Activated CD4-positive, alpha-beta T cell treated with anti-CD3 and anti-CD28 coated beads, Interleukin-2, amount 10 ng/mL, durations not matched to agents 24 days and 14 days (primary cell): ENCODE results near the gene PACRG. TPM values are rescaled to one million over a fixed set of nuclear protein-coding genes. Genes with fewer than 3 reads are reported as not detected.

ENCODE experiments used
- DNase-seq: peaks from one replicate; pipeline ENCODE4 v3.0.0; 2022
- H3K27ac Mint-ChIP-seq: one replicate; pipeline ENCODE4 v1.8.0; 2022; ENCODE audit warnings: mild to moderate bottlenecking, mixed read lengths
- H3K27me3 Mint-ChIP-seq: one replicate; pipeline ENCODE4 v1.8.0; 2022; ENCODE audit warnings: mixed read lengths
- H3K36me3 Mint-ChIP-seq: one replicate; pipeline ENCODE4 v1.8.0; 2022; ENCODE audit warnings: low read depth, mild to moderate bottlenecking, mixed read lengths
- H3K4me1 Mint-ChIP-seq: one replicate; pipeline ENCODE4 v1.8.0; 2021; ENCODE audit warnings: mixed read lengths
- H3K4me3 Mint-ChIP-seq: one replicate; pipeline ENCODE4 v1.8.0; 2022; ENCODE audit warnings: mild to moderate bottlenecking, moderate library complexity, mixed read lengths
- H3K9me3 Mint-ChIP-seq: one replicate; pipeline ENCODE4 v1.8.0; 2021; ENCODE audit warnings: mixed read lengths
- intact Hi-C: fragments of 100-400 bp; cut with micrococcal nuclease; formaldehyde crosslinking; loops from one replicate; pipeline ENCODE4 v1.15.1; 2023
- total RNA-seq: library from RNA; stranded (reverse); gene quantifications from 2 replicates; pipeline ENCODE4 v1.2.3, GENCODE V29; 2022

Gene PACRG
- total RNA-seq, 1 donor from 2014 or later = not detected

GRCh38 chr6:163181666-163182180 lies 453.9 kb downstream of the PACRG start:
- intact Hi-C loops = no loop called here
- no peak overlapping the region for H3K4me3 Mint-ChIP-seq
- no peaks in the 10 kb centered on the region for H3K4me1 Mint-ChIP-seq
- DNase-seq = no peak
- H3K36me3 Mint-ChIP-seq = no peaks in the 10 kb centered on the region
- H3K27me3 Mint-ChIP-seq = no peaks in the 10 kb centered on the region
- no peak overlapping the region for H3K27ac Mint-ChIP-seq
- H3K9me3 Mint-ChIP-seq = no peaks in the 10 kb centered on the region

- Mint-ChIP-seq H3K4me1 (no peaks in the 10 kb centered on the region), H3K27me3 (no peaks in the 10 kb centered on the region), H3K9me3 (no peaks in the 10 kb centered on the region), H3K4me3 (no peak overlapping the region), H3K27ac (no peak overlapping the region), H3K36me3 (no peaks in the 10 kb centered on the region)
- intact Hi-C loops = no loop called here
- no peak for DNase-seq
Observed at GRCh38 chr6:163182696-163183095, 454.9 kb downstream of the PACRG start.

- H3K4me1 Mint-ChIP-seq = no peaks in the 10 kb centered on the region
- intact Hi-C loops = no loop called here
- H3K27me3 Mint-ChIP-seq = no peaks in the 10 kb centered on the region
- H3K4me3 Mint-ChIP-seq = no peak overlapping the region
- H3K36me3 Mint-ChIP-seq = no peaks in the 10 kb centered on the region
- H3K27ac Mint-ChIP-seq = no peak overlapping the region
- H3K9me3 Mint-ChIP-seq = no peaks in the 10 kb centered on the region
- no peak for DNase-seq
Observed at GRCh38 chr6:163183806-163184205, 456.0 kb downstream of the PACRG start.

GRCh38 chr6:163185744-163186143 lies 458.0 kb downstream of the PACRG start:
- H3K4me3 Mint-ChIP-seq = no peak overlapping the region
- H3K9me3 Mint-ChIP-seq = no peaks in the 10 kb centered on the region
- intact Hi-C loops = no loop called here
- no peaks in the 10 kb centered on the region for H3K27me3 Mint-ChIP-seq
- H3K27ac Mint-ChIP-seq = no peak overlapping the region
- H3K4me1 Mint-ChIP-seq = no peaks in the 10 kb centered on the region
- no peak for DNase-seq
- no peaks in the 10 kb centered on the region for H3K36me3 Mint-ChIP-seq

DNA sequence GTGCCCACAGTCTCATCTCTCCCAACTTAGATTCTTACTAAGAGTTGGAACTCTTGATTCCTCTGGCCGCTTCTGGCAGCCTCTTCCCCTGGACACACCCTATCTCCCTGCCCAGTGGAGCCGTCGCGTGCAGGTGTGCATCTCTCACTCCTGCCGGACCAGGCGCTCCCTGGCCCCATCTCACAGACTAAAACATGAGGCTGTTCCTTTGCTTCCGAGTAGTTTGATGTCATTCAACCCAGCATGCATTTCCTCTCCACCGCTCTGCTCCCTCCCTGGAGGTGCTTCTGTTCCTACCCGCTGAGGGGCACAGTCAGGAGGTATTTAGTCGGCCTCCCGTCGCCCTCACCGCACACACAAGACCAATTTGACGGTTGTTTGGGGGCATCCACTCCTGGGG lies 458.8 kb downstream of the PACRG start:
- H3K27me3 Mint-ChIP-seq = no peaks in the 10 kb centered on the region
- H3K9me3 Mint-ChIP-seq = no peaks in the 10 kb centered on the region
- no peaks in the 10 kb centered on the region for H3K4me1 Mint-ChIP-seq
- no peak overlapping the region for H3K4me3 Mint-ChIP-seq
- H3K27ac Mint-ChIP-seq = no peak overlapping the region
- no peak for DNase-seq
- intact Hi-C loops = no loop called here
- H3K36me3 Mint-ChIP-seq = no peaks in the 10 kb centered on the region

DNA sequence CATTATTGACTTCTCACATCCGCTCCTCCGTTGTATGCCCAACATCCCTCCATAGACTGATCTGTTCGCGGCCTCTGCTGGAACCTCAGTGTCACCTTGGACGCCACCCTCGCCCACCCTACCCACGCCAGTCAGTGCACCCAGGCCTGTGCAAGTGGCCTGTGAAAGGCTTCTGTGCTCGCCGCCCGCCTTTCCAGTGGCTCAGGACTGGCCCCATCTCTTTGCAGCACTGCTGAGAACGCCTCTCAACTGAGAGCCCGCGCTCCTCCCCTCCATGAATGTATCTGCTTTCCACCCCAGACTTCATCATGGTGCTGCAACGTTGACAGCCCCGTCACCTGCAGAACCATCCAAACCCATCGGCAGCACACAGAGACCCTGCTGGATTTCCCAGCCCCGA lies 459.4 kb downstream of the PACRG start:
- H3K36me3 Mint-ChIP-seq = no peaks in the 10 kb centered on the region
- no peaks in the 10 kb centered on the region for H3K27me3 Mint-ChIP-seq
- no peak for DNase-seq
- no peak overlapping the region for H3K27ac Mint-ChIP-seq
- H3K9me3 Mint-ChIP-seq = no peaks in the 10 kb centered on the region
- H3K4me3 Mint-ChIP-seq = no peak overlapping the region
- no peaks in the 10 kb centered on the region for H3K4me1 Mint-ChIP-seq
- intact Hi-C loops = no loop called here

- H3K27ac Mint-ChIP-seq = no peak overlapping the region
- no peak for DNase-seq
- intact Hi-C loops = no loop called here
- H3K36me3 Mint-ChIP-seq = no peaks in the 10 kb centered on the region
- no peaks in the 10 kb centered on the region for H3K4me1 Mint-ChIP-seq
- H3K27me3 Mint-ChIP-seq = no peaks in the 10 kb centered on the region
- no peaks in the 10 kb centered on the region for H3K9me3 Mint-ChIP-seq
- H3K4me3 Mint-ChIP-seq = no peak overlapping the region
Observed at GRCh38 chr6:163187606-163188005, 459.8 kb downstream of the PACRG start.

DNA sequence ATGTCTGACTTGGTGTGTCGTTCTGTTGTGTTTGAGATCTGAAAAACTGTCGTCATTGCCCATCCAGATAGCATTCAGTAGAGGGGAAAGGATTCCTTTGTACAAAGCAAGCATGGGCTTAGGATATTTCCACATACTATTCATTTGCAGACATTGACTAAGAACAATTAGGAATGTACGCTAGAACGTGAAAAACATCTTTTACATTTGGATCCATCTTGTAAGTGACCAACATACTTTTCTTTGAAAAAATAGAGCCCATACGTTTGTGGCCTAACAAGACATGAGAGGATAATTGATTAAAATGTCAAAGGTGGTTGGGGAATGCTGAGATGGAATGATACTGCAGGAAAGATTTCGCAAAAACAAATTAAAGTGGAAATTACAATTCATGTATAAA lies 461.0 kb downstream of the PACRG start:
- no peaks in the 10 kb centered on the region for H3K36me3 Mint-ChIP-seq
- no peak overlapping the region for H3K27ac Mint-ChIP-seq
- no peak for DNase-seq
- no peaks in the 10 kb centered on the region for H3K4me1 Mint-ChIP-seq
- intact Hi-C loops = no loop called here
- H3K9me3 Mint-ChIP-seq = no peaks in the 10 kb centered on the region
- H3K27me3 Mint-ChIP-seq = no peaks in the 10 kb centered on the region
- no peak overlapping the region for H3K4me3 Mint-ChIP-seq

DNA sequence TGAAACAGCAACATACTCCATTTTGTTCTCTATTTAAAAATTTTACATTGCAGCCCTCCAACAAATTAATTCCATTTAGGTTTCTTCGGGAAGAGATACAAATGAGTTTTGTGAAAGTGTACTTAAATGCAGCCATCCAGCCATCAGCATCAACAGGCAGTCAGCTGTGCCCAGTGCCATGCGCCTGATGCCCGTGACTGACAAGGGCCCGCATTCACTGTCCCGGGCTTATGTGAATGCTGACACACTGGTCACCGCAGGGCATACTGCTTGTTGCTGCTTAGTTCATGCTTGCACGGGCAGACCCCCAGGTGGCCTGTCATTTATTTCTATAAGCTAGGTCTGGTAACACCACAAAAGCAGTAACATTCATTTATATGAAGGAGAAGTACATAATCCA lies 461.8 kb downstream of the PACRG start:
- H3K4me3 Mint-ChIP-seq = no peak overlapping the region
- DNase-seq = no peak
- H3K27ac Mint-ChIP-seq = no peak overlapping the region
- no peaks in the 10 kb centered on the region for H3K4me1 Mint-ChIP-seq
- intact Hi-C loops = no loop called here
- H3K9me3 Mint-ChIP-seq = no peaks in the 10 kb centered on the region
- no peaks in the 10 kb centered on the region for H3K36me3 Mint-ChIP-seq
- H3K27me3 Mint-ChIP-seq = no peaks in the 10 kb centered on the region

DNA sequence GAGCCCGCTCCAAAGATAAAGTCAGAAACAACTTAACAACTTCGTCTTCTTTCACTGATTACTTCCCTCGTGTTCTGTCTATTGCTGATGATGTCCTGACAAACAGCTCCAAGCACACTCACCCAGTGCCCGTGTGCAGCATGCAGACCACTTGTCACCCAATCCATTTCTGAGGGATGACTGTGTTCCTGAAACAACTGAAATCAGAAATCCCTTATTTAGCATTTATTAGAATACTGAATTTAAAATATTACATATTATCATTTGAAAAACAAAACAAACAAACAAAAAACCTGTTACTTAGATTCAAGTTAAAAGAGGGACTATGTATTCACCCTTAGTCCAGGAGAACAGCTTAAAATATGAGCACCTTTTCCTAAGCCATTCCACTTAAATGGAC lies 463.0 kb downstream of the PACRG start:
- DNase-seq = no peak
- no peaks in the 10 kb centered on the region for H3K36me3 Mint-ChIP-seq
- H3K4me1 Mint-ChIP-seq = no peaks in the 10 kb centered on the region
- H3K27me3 Mint-ChIP-seq = no peaks in the 10 kb centered on the region
- H3K9me3 Mint-ChIP-seq = no peaks in the 10 kb centered on the region
- intact Hi-C loops = no loop called here
- H3K27ac Mint-ChIP-seq = no peak overlapping the region
- H3K4me3 Mint-ChIP-seq = no peak overlapping the region

- no peaks in the 10 kb centered on the region for H3K27me3 Mint-ChIP-seq
- intact Hi-C loops = no loop called here
- H3K36me3 Mint-ChIP-seq = no peaks in the 10 kb centered on the region
- no peaks in the 10 kb centered on the region for H3K9me3 Mint-ChIP-seq
- no peak overlapping the region for H3K27ac Mint-ChIP-seq
- H3K4me3 Mint-ChIP-seq = no peak overlapping the region
- H3K4me1 Mint-ChIP-seq = no peaks in the 10 kb centered on the region
- no peak for DNase-seq
Observed at GRCh38 chr6:163191704-163192537, 464.1 kb downstream of the PACRG start.

GRCh38 chr6:163192591-163192990 lies 464.8 kb downstream of the PACRG start:
- H3K4me1 Mint-ChIP-seq = no peaks in the 10 kb centered on the region
- intact Hi-C loops = no loop called here
- no peak overlapping the region for H3K4me3 Mint-ChIP-seq
- H3K27ac Mint-ChIP-seq = no peak overlapping the region
- H3K9me3 Mint-ChIP-seq = no peaks in the 10 kb centered on the region
- H3K36me3 Mint-ChIP-seq = no peaks in the 10 kb centered on the region
- no peak for DNase-seq
- H3K27me3 Mint-ChIP-seq = no peaks in the 10 kb centered on the region

DNA sequence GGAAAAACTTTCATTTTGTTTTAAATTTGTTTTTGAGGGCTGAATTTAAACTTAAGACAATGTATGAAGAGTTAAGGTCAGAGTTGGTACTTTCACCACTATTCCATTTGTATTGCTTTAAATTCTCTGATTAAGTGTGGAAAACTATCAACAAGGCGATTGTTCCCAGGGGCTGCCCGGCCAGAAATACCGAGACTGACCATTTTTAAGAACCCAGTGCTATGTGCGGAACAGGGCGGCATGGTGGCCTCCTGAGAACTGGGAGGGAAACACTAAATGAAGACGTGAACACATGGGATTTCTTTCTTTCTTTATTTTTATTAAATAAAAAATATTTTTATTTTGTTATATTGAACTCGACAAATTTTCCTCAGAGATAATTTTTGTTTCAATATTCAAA lies 465.6 kb downstream of the PACRG start:
- H3K36me3 Mint-ChIP-seq = no peaks in the 10 kb centered on the region
- H3K9me3 Mint-ChIP-seq = no peaks in the 10 kb centered on the region
- DNase-seq = no peak
- H3K4me3 Mint-ChIP-seq = no peak overlapping the region
- no peak overlapping the region for H3K27ac Mint-ChIP-seq
- H3K27me3 Mint-ChIP-seq = no peaks in the 10 kb centered on the region
- intact Hi-C loops = no loop called here
- no peaks in the 10 kb centered on the region for H3K4me1 Mint-ChIP-seq

DNA sequence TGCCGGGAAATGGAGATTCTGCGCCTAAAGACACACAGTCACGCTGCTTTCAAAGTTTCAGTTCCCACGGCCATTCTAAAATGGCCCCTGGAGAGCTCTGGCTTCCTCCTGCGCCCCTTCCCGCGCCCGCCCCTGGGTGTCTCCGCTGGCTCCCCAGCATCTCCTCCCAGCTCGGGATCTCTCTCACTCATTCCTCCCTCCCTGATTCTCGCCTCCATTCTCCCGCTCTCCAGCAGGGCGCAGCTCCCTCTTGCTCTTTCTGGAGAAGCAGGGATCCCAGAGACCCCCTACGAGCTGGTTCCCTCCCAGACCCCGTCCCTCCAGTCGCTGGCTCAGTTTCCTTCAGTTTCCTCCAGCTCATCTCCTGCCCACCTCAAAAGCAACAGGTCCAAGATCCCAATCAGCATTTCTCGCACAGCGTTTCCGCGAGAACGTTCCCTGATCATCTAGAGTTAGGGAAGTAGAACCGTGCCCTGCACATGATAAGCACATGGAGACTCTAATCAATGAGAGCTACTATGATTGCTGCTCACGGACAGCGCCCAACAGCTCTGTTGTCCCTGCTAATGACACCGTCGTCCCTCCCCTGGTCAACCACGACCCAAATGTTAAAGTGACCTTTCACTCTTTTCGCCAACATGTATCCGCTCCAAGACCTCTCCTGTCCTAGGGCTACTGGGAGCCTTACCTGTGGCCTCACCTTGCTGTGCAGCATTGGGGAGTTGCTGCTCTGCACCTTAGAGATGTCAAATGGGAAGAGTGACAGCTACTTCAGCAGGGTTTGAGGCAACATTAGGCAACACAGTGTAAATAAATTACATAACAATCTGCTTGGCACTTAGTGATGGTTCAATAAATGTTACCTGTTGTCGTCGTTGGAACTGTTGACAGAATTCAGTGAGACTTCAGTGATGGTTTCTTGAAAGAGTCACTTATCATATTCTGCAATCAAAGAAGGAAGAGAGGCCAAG lies 468.2 kb downstream of the PACRG start:
- H3K27ac Mint-ChIP-seq = no peak overlapping the region
- intact Hi-C loops = no loop called here
- no peaks in the 10 kb centered on the region for H3K36me3 Mint-ChIP-seq
- H3K9me3 Mint-ChIP-seq = no peaks in the 10 kb centered on the region
- DNase-seq = no peak
- no peaks in the 10 kb centered on the region for H3K4me1 Mint-ChIP-seq
- no peak overlapping the region for H3K4me3 Mint-ChIP-seq
- H3K27me3 Mint-ChIP-seq = no peaks in the 10 kb centered on the region
